Measurements from ENCODE around the gene ECHS1.
"Not testable (repeated sequence)": the region's sequence is repeated elsewhere in the genome, so short reads cannot be mapped to it uniquely, and the experiment has no call there.

ECHS1 gene

DNA sequence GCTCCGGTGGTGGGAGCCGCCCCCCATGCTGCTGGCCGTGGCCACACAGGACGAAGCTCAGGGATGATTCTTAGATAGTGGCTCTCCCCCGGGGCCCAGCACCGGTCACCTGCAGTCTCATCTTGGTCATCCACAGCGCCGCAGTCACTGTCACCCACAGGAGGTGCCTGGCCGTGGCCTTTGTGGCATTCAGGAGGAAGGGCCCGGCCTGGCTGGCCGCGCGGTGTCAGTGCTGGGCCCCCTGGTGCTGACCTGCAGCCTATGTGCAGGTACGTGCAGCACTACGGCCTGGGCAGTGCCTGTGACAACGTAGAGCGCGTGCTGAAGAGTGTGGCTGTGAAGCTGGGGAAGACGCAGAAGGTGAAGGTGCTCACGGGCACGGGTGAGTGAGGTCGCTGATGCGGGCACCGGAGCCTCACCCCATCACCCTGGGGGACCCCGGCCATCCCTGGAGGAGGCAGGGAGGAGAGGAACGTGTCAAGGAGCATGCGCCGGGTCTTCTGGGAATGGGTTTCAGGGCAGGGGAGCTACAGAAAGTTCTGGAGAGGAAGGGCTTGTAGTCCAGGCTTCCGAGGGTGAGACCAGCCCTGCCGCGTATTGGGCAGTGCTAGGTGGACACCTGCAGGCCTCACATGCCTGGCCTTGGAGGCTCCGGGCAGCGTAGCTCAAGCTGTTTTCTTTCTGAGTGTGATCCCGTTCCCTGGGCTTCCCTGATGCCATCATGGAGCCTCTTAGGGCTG is 46.2 kb upstream of the ECHS1 start:
- DNase-seq (ENCODE audit: extremely low spot score): no peak
- POLR2A ChIA-PET: no interaction called here
- no peak for TF ChIP-seq FOXA1 (IDR thresholded peaks at IDR 0.05)
- TF ChIP-seq TARDBP (IDR thresholded peaks at IDR 0.05): no peak
- no peak for TF ChIP-seq BHLHE40 (IDR thresholded peaks at IDR 0.05; ENCODE audit: borderline replicate concordance)
- no peak for TF ChIP-seq SUZ12 (IDR thresholded peaks at IDR 0.05)
- no peak for TF ChIP-seq SP1 (IDR thresholded peaks at IDR 0.05)
- no peak for TF ChIP-seq PKNOX1 (IDR thresholded peaks at IDR 0.05)
- TF ChIP-seq ELF4 (IDR thresholded peaks at IDR 0.05): no peak
- no peak for TF ChIP-seq ARNT (IDR thresholded peaks at IDR 0.05)
- TF ChIP-seq ZNF384 (IDR thresholded peaks at IDR 0.05): no peak
- no peak for TF ChIP-seq FOXM1 (IDR thresholded peaks at IDR 0.05; ENCODE audit: borderline replicate concordance)
- no peak for TF ChIP-seq FOXK2 (IDR thresholded peaks at IDR 0.05)
- no peak for TF ChIP-seq CTBP1 (IDR thresholded peaks at IDR 0.05; ENCODE audit: borderline replicate concordance)
- no peak for TF ChIP-seq NFRKB (IDR thresholded peaks at IDR 0.05)
- no peak for TF ChIP-seq HDGF (IDR thresholded peaks at IDR 0.05; ENCODE audit: borderline replicate concordance)
- TF ChIP-seq LEF1 (IDR thresholded peaks at IDR 0.05; ENCODE audit: borderline replicate concordance): no peak
- TF ChIP-seq L3MBTL2 (conservative IDR thresholded peaks at IDR 0.05): no peak
- CTCF ChIA-PET: interaction anchor here (1.1 kb wide), 1 partner anchor 18 kb away, joined by 3 read pairs; no protein-coding TSS in a partner anchor

GRCh38 chr10:133418289-133418993 is 45.3 kb upstream of the ECHS1 start:
- TF ChIP-seq SP1 (IDR thresholded peaks at IDR 0.05) (no peak), CTBP1 (IDR thresholded peaks at IDR 0.05; ENCODE audit: borderline replicate concordance) (no peak), NFRKB (IDR thresholded peaks at IDR 0.05) (no peak), ELF4 (IDR thresholded peaks at IDR 0.05) (no peak), ZNF384 (IDR thresholded peaks at IDR 0.05) (no peak), PKNOX1 (IDR thresholded peaks at IDR 0.05) (no peak), SUZ12 (IDR thresholded peaks at IDR 0.05) (no peak), FOXK2 (IDR thresholded peaks at IDR 0.05) (no peak), FOXM1 (IDR thresholded peaks at IDR 0.05; ENCODE audit: borderline replicate concordance) (no peak), LEF1 (IDR thresholded peaks at IDR 0.05; ENCODE audit: borderline replicate concordance) (no peak), FOXA1 (IDR thresholded peaks at IDR 0.05) (no peak), BHLHE40 (IDR thresholded peaks at IDR 0.05; ENCODE audit: borderline replicate concordance) (no peak)
- CTCF ChIA-PET: no interaction called here
- no peak for DNase-seq (ENCODE audit: extremely low spot score)
- POLR2A ChIA-PET: no interaction called here

DNA sequence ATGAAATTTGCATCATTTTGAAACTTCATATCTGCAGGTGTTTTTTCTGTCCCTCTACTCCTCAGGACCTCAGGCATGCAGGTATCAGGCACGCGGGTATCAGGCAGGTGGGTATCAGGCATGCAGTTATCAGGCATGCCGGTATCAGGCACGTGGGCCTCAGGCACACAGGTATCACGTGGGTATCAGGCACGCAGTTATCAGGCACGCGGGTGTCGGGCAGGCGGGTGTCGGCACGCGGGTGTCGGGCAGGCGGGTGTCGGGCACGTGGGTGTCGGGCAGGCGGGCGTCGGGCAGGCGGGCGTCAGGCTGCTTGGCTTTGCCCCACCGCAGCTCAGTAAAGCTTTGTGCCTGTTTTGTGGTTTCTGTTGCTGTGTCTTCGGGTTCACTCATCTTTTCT is 42.6 kb upstream of the ECHS1 start:
- ChIA-PET POLR2A (no interaction called here), CTCF (no interaction called here)
- no peak for DNase-seq (ENCODE audit: extremely low spot score)
- TF ChIP-seq BHLHE40 (IDR thresholded peaks at IDR 0.05; ENCODE audit: borderline replicate concordance): no peak
- no peak for TF ChIP-seq L3MBTL2 (conservative IDR thresholded peaks at IDR 0.05)
- no peak for TF ChIP-seq PKNOX1 (IDR thresholded peaks at IDR 0.05)
- TF ChIP-seq NFRKB (IDR thresholded peaks at IDR 0.05): no peak
- TF ChIP-seq HDGF (IDR thresholded peaks at IDR 0.05; ENCODE audit: borderline replicate concordance): no peak
- no peak for TF ChIP-seq ZNF384 (IDR thresholded peaks at IDR 0.05)

GRCh38 chr10:133414401-133414800 is 41.2 kb upstream of the ECHS1 start:
- POLR2A ChIA-PET; DNase-seq (ENCODE audit: extremely low spot score); CTCF ChIA-PET: not testable (repeated sequence)

GRCh38 chr10:133412381-133412711 is 39.2 kb upstream of the ECHS1 start:
- ChIA-PET CTCF (no interaction called here), POLR2A (no interaction called here)
- TF ChIP-seq TARDBP (IDR thresholded peaks at IDR 0.05) (no peak), LEF1 (IDR thresholded peaks at IDR 0.05; ENCODE audit: borderline replicate concordance) (no peak), L3MBTL2 (conservative IDR thresholded peaks at IDR 0.05) (no peak), SP1 (IDR thresholded peaks at IDR 0.05) (no peak), CTBP1 (IDR thresholded peaks at IDR 0.05; ENCODE audit: borderline replicate concordance) (no peak), ELF4 (IDR thresholded peaks at IDR 0.05) (no peak), FOXA1 (IDR thresholded peaks at IDR 0.05) (no peak), HDGF (IDR thresholded peaks at IDR 0.05; ENCODE audit: borderline replicate concordance) (no peak), ZNF384 (IDR thresholded peaks at IDR 0.05) (no peak), ARNT (IDR thresholded peaks at IDR 0.05) (no peak), BHLHE40 (IDR thresholded peaks at IDR 0.05; ENCODE audit: borderline replicate concordance) (no peak), PKNOX1 (IDR thresholded peaks at IDR 0.05) (no peak), NFRKB (IDR thresholded peaks at IDR 0.05) (no peak), FOXK2 (IDR thresholded peaks at IDR 0.05) (no peak), SUZ12 (IDR thresholded peaks at IDR 0.05) (no peak), FOXM1 (IDR thresholded peaks at IDR 0.05; ENCODE audit: borderline replicate concordance) (no peak)
- no peak for DNase-seq (ENCODE audit: extremely low spot score)

Data from HEK293T (cell line).